Stimulated activated CD4-positive, alpha-beta T cell treated with anti-CD3 and anti-CD28 coated beads, Interleukin-2, amount 100 ng/mL, for 48 hours (primary cell): Measurements from ENCODE around the gene PBOV1.

Experiments used
- DNase-seq, 2 donors: peaks; one replicate each; pipeline ENCODE4 v3.0.0-alpha.2; 2020

Gene PBOV1

GRCh38 chr6:138203315-138203714 lies 15.0 kb downstream of the PBOV1 start:
- DNase-seq, result no peak

- no peak for DNase-seq
These were observed 16.5 kb downstream of the PBOV1 start for GRCh38 chr6:138201836-138202235.

GRCh38 chr6:138198430-138199091 lies 19.7 kb downstream of the PBOV1 start:
- no peak for DNase-seq

GRCh38 chr6:138197570-138197969 lies 20.7 kb downstream of the PBOV1 start:
- no peak for DNase-seq

- DNase-seq, result no peak
These were observed 22.1 kb downstream of the PBOV1 start for GRCh38 chr6:138196122-138196738.

GRCh38 chr6:138194287-138194686 lies 24.0 kb downstream of the PBOV1 start:
- no peak for DNase-seq

GRCh38 chr6:138188278-138188941 lies 29.9 kb downstream of the PBOV1 start:
- DNase-seq, result no peak

- DNase-seq, result no peak
These were observed 31.1 kb downstream of the PBOV1 start for GRCh38 chr6:138187156-138187555.

- no peak for DNase-seq
These were observed 34.1 kb downstream of the PBOV1 start for GRCh38 chr6:138184230-138184629.

- no peak for DNase-seq
These were observed 34.5 kb downstream of the PBOV1 start for GRCh38 chr6:138183790-138184134.

GRCh38 chr6:138182939-138183789 lies 35.1 kb downstream of the PBOV1 start:
- no peak for DNase-seq

GRCh38 chr6:138176652-138177232 lies 41.5 kb downstream of the PBOV1 start:
- DNase-seq, result no peak

GRCh38 chr6:138175596-138175995 lies 42.7 kb downstream of the PBOV1 start:
- DNase-seq, result no peak
